Activated CD8-positive, alpha-beta memory T cell treated with anti-CD3 and anti-CD28 coated beads, Interleukin-2, amount 50 U/mL, for 1 hour (primary cell): ENCODE results near the gene DDX17.
"Not testable (repeated sequence)": the region's sequence is repeated elsewhere in the genome, so short reads cannot be mapped to it uniquely, and the experiment has no call there.

ENCODE experiments used
- DNase-seq: peaks from one replicate; pipeline ENCODE4 v3.0.0-alpha.2; 2020; ENCODE audit errors: extremely low read depth

The DDX17 gene

GRCh38 chr22:38491707-38492348, 14.3 kb downstream of the DDX17 start:
- no peak for DNase-seq

DNA sequence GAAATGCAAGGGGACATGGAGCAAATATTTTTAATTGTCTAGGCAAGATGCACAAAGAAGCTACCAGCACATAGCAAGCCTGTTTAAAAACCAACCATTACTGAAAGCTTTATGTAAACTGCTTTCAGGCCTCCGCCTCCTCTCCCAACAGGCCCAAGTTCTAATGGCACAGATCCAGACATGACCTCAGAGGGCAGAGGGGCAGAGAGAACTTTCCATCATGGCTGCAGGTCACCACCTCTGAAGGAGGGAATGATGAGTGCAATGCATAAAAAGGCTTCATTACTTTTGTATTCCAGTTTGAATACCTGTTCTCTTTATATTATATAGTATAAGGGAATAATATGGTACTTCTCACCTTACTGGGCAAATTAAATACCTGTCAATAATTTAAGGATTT, 15.2 kb downstream of the DDX17 start:
- no peak for DNase-seq

- no peak for DNase-seq
Measured at GRCh38 chr22:38490475-38490874, 15.6 kb downstream of the DDX17 start.

- DNase-seq = no peak
Measured at GRCh38 chr22:38489561-38490145, 16.5 kb downstream of the DDX17 start.

DNA sequence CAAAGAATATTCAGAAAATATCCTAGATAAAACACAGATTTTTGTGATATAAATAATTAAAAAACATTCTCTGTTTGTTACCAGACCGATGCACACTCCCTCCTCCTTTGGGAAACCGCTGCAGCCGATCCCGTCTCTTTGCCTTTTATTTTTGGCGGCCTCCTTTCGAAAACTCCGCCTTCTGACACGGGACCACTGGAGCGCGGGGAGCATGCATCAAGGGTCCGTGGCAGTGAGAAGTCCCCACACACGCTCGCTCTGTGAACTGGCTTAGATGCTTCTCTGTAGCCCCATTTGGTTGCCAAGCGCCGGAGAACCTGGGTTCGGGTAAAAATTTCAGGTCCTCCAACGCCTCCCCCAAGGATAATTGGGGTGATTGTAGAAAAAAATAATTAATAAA, 17.0 kb downstream of the DDX17 start:
- DNase-seq = no peak

DNA sequence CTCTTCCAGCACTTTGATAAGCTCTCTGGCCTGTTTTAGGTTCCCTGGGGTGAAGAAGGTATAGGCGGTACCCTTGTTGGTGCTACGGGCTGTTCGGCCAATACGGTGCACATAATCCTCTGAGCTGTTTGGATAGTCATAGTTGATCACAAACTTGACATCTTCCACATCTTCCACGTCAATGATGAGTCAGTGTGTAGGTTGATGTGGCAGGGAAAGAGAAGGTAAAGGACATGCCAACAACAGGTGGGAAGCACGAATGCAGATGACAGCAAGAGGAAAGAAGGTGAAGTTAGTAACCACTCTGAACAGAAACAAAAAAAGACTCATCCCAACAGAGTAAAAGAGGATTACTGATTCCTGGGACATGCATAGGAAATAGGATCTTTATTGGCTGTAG, 18.2 kb downstream of the DDX17 start:
- no peak for DNase-seq

DNA sequence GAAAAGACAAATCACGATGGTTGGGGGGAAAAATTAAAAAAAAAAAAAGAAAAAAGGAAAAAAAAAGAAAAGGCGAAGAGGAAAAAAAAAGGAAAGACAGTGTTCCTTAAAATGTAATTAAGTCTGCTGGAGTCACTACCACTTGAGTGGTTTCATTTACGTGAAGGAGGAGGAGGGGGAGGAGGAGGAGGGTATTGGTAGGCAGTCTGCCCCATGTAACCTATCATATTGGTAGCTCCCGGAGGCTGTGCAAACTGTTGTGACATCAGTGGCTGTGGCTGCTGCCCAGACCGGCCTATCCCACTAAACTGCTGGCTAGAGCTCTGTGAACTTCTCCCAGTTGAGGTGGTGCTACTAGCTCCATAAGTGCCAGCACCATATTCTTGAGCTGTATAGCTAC, 20.3 kb downstream of the DDX17 start:
- no peak for DNase-seq

GRCh38 chr22:38484244-38484643, 21.9 kb downstream of the DDX17 start:
- DNase-seq = no peak

DNA sequence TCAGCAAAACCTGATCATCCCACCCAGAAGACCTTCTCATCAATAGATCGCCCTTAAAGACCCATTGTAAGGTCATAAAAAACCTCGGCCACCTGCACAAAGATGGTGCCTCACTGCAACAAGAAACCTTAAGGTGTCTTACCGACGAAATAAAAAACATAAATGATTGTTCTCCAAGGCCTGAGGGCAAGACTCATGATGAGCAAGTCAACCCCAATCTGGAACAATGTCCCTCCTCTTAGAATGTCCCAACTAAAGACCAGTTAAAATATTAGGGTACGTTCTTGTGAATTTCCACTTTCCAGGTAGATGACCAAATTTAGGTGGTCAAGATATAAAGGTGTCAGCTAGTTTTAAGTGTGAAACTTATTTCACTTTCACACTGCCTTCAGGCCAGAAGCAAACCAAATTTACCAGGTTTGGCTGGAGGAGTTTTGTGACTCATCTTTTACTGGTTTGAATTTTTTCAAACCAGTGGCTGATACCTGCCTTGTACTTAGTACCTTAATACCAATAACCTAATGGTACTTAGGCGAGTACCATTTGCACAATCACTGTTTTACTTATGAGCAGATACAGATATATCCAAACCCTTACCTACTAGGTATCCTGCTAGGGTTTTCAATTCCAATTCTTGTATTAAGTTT, 23.3 kb downstream of the DDX17 start:
- DNase-seq = no peak

GRCh38 chr22:38481871-38482332, 24.2 kb downstream of the DDX17 start:
- DNase-seq = no peak

- no peak for DNase-seq
Measured at GRCh38 chr22:38481162-38481870, 24.8 kb downstream of the DDX17 start.

DNA sequence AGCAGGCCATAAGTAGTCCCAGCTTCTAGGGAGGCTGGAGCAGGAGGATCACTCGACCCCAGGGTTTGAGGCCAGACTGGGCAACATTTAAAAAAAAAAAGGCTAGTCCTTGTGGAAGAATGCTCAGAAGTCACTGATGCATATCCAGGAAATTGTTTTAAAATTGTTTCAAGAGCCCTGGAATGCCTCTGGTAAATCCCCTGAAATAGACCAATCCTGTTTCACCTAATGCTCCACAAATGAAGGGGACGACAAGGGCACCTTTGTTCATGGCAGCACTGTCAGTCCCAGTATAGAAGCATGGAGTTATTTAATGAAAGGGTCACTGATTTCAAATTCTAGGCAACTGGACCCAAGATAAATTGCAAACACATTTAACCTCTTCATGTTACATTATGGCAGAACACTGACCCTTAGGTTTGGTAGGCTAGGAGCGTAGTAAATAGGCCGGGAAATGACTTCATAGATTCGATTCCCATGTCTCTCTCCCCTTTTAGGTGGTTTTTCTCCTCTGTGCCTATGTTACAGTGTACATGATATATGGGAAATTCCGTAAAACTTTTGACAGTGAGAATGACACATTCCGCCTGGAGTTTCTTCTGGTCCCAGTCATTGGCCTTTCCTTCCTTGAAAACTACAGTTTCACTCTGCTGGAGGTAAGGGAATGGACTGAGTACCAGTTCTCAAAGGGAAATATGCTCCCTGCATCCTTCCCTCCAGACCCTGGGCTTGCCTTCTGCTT, 26.8 kb downstream of the DDX17 start:
- no peak for DNase-seq

GRCh38 chr22:38477585-38477984, 28.5 kb downstream of the DDX17 start:
- DNase-seq = no peak

DNA sequence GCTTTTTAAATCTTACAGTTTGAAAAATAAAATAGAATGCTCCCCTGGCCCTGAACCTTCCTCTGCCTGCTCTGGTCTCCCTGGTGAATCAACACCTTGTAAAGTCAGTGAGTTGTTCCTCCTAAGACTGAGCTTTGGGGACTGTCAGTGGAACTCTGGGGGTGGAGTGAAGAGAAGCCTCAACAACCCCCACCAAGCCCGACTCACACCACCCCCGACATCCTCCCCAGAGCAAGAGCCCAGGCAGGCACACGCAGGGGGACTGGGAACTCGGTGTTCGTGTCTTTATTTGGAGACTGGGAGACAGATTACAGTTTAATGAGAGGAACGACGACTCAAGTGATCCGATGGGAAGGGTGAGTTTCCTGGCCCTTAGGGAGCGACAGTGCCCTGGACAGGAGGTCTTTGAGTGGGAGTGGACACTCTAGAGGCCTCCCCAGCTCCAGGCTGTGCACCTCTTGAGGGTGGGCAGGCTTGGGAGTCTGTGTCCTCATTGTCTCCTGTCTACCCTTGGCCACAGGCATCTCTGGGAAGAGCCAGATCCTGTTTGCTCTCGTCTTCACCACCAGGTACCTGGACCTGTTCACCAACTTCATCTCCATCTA, 32.0 kb downstream of the DDX17 start:
- DNase-seq = no peak

GRCh38 chr22:38471237-38471636, 34.9 kb downstream of the DDX17 start:
- DNase-seq = no peak

DNA sequence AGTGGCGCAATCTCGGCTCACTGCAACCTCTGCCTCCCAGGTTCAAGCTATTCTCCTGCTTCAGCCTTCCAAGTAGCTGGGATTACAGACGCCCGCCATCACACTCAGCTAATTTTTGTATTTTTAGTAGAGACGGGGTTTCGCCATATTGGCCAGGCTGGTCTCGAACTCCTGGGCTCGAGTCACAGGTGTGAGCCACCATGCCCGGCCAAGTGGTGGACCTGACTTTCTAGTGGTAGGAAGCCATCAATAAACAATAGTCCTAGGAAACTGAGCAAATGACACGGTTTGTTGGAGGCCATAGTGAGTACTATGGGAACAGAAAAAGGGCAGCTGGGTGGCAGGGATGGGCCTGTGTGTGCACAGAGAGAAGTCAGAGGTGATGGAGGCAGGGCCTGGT, 35.9 kb downstream of the DDX17 start:
- DNase-seq = not testable (repeated sequence)

DNA sequence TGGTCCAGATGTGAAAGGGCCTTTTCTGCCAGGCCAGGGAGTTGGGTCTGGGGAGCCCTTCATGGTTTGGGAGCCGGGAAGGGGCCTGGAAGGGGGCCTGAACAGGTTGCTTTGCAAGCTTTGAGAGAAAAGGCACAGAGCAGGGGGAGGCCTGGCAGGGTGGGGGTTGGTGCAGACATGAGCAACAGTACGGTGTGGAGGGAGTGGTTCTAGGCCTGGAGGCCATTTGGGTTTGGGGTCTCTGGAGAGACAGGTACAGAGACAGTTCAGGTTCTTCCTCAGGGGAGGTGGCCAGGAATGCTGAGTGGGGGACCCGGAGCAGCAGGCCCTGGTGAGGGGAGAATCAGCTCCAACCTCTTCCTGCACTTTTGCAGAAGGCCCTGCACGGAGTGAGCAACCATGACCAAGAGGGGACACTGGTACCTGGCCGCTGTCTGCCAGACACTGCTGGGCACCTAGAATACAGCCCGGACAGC, 36.8 kb downstream of the DDX17 start:
- DNase-seq = no peak

- no peak for DNase-seq
Measured at GRCh38 chr22:38468443-38469305, 37.4 kb downstream of the DDX17 start.

DNA sequence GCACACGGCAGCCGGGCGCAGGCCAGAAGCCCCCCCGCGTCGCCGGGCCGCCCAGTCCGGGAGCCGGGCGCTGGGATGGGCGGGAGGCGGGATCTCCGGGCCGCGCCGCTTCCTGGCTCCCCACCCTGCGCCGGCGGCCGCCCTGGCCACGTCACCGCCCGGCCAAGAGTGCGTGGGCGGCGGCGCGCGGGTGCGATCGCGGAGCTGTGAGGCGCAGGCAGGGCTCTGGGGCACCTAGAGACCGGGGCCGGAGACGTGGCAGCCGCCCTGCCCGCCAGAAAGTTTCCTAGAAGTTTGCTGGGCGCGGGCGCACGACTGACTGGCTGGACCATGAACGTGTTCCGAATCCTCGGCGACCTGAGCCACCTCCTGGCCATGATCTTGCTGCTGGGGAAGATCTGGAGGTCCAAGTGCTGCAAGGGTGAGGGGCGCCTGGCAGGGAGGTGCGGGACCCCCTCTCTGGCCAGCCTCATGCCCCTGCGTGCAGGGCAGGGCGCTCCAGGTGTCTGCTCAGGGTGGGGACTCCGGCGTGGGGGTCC, 38.1 kb downstream of the DDX17 start, which contains the start of gene KDELR3:
TSS of gene KDELR3 (plus strand) at position 193 of the 539 bp plus-strand sequence. CDS start at position 331, 138 bp downstream.
- DNase-seq = no peak

DNA sequence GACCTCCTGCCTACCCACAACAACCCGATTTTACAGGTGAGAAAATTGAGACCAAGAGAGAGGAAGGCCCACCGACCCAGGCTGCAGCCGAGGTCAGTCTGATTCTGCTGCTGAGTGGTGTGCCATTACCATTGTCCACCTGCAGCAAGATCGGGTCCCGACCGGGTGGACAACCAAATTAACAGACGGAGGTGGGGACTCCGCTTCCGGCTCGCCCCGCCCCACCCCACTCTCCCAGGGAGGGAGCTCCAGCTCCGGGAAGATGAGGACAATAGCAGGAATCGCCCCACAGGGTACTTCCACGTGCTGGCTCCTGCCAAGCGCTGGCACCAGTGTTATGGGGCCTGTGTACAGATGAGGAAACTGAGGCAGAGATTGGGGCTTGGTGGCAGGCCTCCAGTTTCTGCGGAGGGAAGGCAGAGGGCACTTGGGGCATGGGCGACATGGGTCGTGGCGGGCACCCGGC, 38.6 kb downstream of the DDX17 start:
- DNase-seq = no peak
